ENCODE results near the gene PHYH.

- TF ChIP-seq CTCF (IDR thresholded peaks at IDR 0.05 in 4 of 5, conservative IDR thresholded peaks at IDR 0.05 in 1 of 5) (no peak), POLR2A (IDR thresholded peaks at IDR 0.05) (peak; percentile 57 to 67)
Measured at GRCh38 chr10:13347500-13348156, 47.8 kb upstream of the PHYH start.

Data from gastrocnemius medialis (tissue), 4 donors.